Colonic mucosa (tissue), 4 donors: ENCODE measurements around the gene OR5H14. TPM values are rescaled to one million over a fixed set of nuclear protein-coding genes. Genes with fewer than 3 reads are reported as not detected.

Source experiments
- DNase-seq: peaks from one replicate; pipeline ENCODE4 v3.0.0-alpha.2; 2020
- H3K27ac ChIP-seq: fragments of 200-600 bp; one replicate; pipeline ENCODE4 v1.8.0; 2021
- H3K27me3 ChIP-seq: fragments of 200-600 bp; one replicate; pipeline ENCODE4 v1.8.0; 2021
- H3K36me3 ChIP-seq: fragments of 200-600 bp; one replicate; pipeline ENCODE4 v1.8.0; 2021
- H3K4me1 ChIP-seq: fragments of 200-600 bp; one replicate; pipeline ENCODE4 v1.8.0; 2021; ENCODE audit warnings: mild to moderate bottlenecking
- H3K4me3 ChIP-seq: fragments of 200-600 bp; one replicate; pipeline ENCODE4 v1.8.0; 2021
- H3K9ac ChIP-seq, 2 donors: one replicate each; pipeline ENCODE4 v1.7.0; 2013; ENCODE audit warnings: control low read depth in 2 of 2, low read depth in 2 of 2, low read length in 2 of 2
- H3K9me3 ChIP-seq: fragments of 200-600 bp; one replicate; pipeline ENCODE4 v1.8.0; 2021
- intact Hi-C: fragments of 100-400 bp; cut with DNase I; formaldehyde crosslinking; loops from one replicate; pipeline ENCODE4 v1.14.1; 2022
- total RNA-seq, 2 donors: library from RNA; stranded (reverse); fragmentation: NEBNext Ultra II Directional in 1 of 2; extraction: Animal tissue kit (Norgen Biotek cat#: 25700) in 1 of 2; gene quantifications; one replicate each; pipeline ENCODE4 v1.2.1, GENCODE V29; 2021
- TF ChIP-seq, protein P1 (sequence below): fragments of 200-600 bp; IDR thresholded peaks from one replicate; pipeline ENCODE4 v1.8.0; 2022; ENCODE audit warnings: antibody characterized with exemption, mild to moderate bottlenecking
- donor health status: healthy.
- donor health status: DM: no; HTN: no; CAD: no.
- donor health status: DM: no; HTN: no; CAD: no.

Gene OR5H14
- total RNA-seq, 2 donors from 2014 or later = not detected

DNA sequence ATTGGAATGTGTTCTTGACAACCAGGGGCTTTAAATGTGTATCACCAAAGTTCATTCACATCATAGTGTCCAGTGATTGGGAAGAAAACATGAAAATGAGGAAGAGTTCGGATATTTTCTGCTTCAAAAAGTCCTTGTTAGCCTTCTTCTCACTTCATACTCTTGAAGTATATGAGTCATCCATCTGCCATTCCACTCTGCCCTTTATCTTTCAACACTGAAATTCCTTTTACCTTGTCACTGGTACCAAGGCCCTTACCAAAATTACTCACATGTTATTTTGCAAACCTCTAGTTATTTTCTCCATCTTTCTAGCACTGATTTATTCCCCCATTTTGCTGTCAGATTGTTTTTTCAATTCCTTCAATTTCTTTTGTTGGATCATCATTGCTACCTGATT is 51.7 kb downstream of the OR5H14 start:
- Histone ChIP-seq H3K4me1 (no peaks in the 10 kb centered on the region), H3K36me3 (no peaks in the 10 kb centered on the region), H3K9ac (no peak overlapping the region), H3K27me3 (no peaks in the 10 kb centered on the region), H3K4me3 (no peak overlapping the region), H3K9me3 (no peaks in the 10 kb centered on the region), H3K27ac (no peak overlapping the region)
- TF ChIP-seq, protein P1, sequence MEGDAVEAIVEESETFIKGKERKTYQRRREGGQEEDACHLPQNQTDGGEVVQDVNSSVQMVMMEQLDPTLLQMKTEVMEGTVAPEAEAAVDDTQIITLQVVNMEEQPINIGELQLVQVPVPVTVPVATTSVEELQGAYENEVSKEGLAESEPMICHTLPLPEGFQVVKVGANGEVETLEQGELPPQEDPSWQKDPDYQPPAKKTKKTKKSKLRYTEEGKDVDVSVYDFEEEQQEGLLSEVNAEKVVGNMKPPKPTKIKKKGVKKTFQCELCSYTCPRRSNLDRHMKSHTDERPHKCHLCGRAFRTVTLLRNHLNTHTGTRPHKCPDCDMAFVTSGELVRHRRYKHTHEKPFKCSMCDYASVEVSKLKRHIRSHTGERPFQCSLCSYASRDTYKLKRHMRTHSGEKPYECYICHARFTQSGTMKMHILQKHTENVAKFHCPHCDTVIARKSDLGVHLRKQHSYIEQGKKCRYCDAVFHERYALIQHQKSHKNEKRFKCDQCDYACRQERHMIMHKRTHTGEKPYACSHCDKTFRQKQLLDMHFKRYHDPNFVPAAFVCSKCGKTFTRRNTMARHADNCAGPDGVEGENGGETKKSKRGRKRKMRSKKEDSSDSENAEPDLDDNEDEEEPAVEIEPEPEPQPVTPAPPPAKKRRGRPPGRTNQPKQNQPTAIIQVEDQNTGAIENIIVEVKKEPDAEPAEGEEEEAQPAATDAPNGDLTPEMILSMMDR = no peak
- intact Hi-C loops = no loop called here
- DNase-seq = no peak

Other genes with a start within 250 kb of the OR5H14 start
- gene RIOX2, start 175.0 kb upstream of the OR5H14 start, total RNA-seq = 10 to 100 TPM; 17.6 to 21.9 TPM
- gene GABRR3, start 112.2 kb upstream of the OR5H14 start, total RNA-seq = not detected
- gene OR5AC2, start 60.3 kb upstream of the OR5H14 start, total RNA-seq = not detected
- not detected for gene OR5H1, start 16.8 kb upstream of the OR5H14 start, total RNA-seq
- gene OR5H15, start 19.2 kb downstream of the OR5H14 start, total RNA-seq = not detected
- not detected for gene OR5H6, start 116.8 kb downstream of the OR5H14 start, total RNA-seq
- not detected for gene OR5H2, start 135.0 kb downstream of the OR5H14 start, total RNA-seq
- not detected for gene OR5K4, start 206.4 kb downstream of the OR5H14 start, total RNA-seq
- not detected for gene OR5K3, start 243.2 kb downstream of the OR5H14 start, total RNA-seq